ENCODE measurements around the gene SEMA3G.

The SEMA3G gene

DNA sequence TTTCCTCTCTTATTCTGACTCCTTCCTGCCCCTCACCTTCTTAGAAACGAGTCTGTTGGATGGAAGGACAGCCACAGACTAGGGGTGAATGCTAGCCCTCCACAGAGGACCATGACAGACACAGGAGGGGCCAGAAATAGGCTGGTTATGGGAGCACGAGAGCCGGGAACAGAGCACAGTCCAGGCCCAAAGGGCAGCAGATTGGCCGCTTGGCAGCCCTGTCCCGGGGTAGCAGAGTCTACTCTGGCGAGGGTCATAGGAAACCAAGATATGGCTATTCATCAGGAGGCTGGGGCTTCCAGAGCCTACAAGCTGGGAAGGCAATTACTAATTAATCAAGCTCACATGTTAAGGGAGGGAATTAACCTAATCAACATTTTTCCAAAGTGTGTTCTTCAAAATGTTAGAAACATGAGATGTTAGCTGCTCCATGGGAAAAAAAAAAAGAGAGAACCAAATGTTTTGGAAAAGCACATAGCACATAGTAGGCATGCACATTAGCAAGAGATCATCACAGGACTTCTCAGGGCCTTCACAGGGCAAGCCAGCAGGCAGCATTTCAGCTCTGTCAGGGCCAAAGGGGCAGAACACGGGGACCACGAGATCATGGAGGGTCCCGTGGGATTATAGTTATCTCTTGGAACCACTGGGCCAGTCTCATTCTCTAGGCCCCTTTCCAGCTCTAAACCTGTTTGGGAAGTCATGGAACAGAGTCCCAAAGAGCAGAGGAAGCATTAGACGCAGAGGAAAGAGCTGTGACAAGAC is 13.3 kb downstream of the SEMA3G start:
- no peak for DNase-seq (ENCODE audit: low read depth)
- no peak for TF ChIP-seq CTCF (conservative IDR thresholded peaks at IDR 0.05; ENCODE audit: low read depth, low read length)
- no peak overlapping the region for H3K4me3 ChIP-seq (ENCODE audit: low read depth, low read length)

GRCh38 chr3:52430416-52430810 is 14.5 kb downstream of the SEMA3G start:
- no peak for TF ChIP-seq CTCF (conservative IDR thresholded peaks at IDR 0.05; ENCODE audit: low read depth, low read length)
- H3K4me3 ChIP-seq (ENCODE audit: low read depth, low read length) = no peak overlapping the region
- DNase-seq (ENCODE audit: low read depth) = no peak

GRCh38 chr3:52429779-52430415 is 15.0 kb downstream of the SEMA3G start:
- TF ChIP-seq CTCF (conservative IDR thresholded peaks at IDR 0.05; ENCODE audit: low read depth, low read length) = no peak
- no peak for DNase-seq (ENCODE audit: low read depth)
- no peak overlapping the region for H3K4me3 ChIP-seq (ENCODE audit: low read depth, low read length)

DNA sequence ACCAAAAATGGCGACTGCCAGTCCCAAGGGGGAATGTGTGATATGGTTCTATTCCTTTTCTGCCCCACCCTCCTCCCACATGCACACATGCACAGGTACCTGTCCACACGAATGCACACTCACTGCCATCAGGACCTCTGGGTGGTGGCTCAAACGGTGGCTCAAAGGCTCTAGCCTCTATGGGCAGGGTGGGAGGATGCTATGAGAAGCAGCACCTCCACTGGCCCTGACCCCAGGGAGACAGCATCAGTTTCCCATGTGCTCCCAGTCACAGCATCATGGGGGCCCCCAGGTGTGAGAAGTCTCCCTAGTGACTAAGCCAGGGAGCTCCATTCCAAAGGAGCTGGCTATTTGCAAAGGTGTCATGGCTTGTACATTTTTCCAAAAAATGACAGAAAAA is 15.9 kb downstream of the SEMA3G start:
- TF ChIP-seq CTCF (conservative IDR thresholded peaks at IDR 0.05; ENCODE audit: low read depth, low read length) = no peak
- no peak for DNase-seq (ENCODE audit: low read depth)
- H3K4me3 ChIP-seq (ENCODE audit: low read depth, low read length) = no peak overlapping the region

- TF ChIP-seq CTCF (conservative IDR thresholded peaks at IDR 0.05; ENCODE audit: low read depth, low read length) = peak; percentile 86
- peak; percentile 90 for DNase-seq (ENCODE audit: low read depth)
- H3K4me3 ChIP-seq (ENCODE audit: low read depth, low read length) = no peak overlapping the region
These were observed 16.5 kb downstream of the SEMA3G start for GRCh38 chr3:52428151-52429005.

GRCh38 chr3:52423173-52423572 is 21.7 kb downstream of the SEMA3G start:
- DNase-seq (ENCODE audit: low read depth) = no peak
- no peak for TF ChIP-seq CTCF (conservative IDR thresholded peaks at IDR 0.05; ENCODE audit: low read depth, low read length)
- no peak overlapping the region for H3K4me3 ChIP-seq (ENCODE audit: low read depth, low read length)
